Tibial nerve (tissue), 4 donors: Measurements from ENCODE around the gene OSBPL3. TPM values are rescaled to one million over a fixed set of nuclear protein-coding genes. Genes with fewer than 3 reads are reported as not detected.
A peak's percentile ranks its signal among the peaks of the same experiment; 100 is the strongest.

ENCODE experiments used
- DNase-seq, 2 donors: peaks; one replicate each; pipeline ENCODE4 v3.0.0-alpha.2; 2019; ENCODE audit warnings: low spot score in 2 of 2
- H3K27ac ChIP-seq, 4 donors: fragments of 200-600 bp; sonication (generic) in 3 of 4; one replicate each; pipeline ENCODE4 v1.5.1; 2017 to 2019; ENCODE audit warnings: mild to moderate bottlenecking in 1 of 4
- H3K27me3 ChIP-seq, 2 donors: fragments of 200-600 bp; sonication (generic) in 1 of 2; one replicate each; pipeline versions ENCODE4 v1.5.1 to v1.6.0; 2017 to 2019
- H3K36me3 ChIP-seq, 3 donors: fragments of 200-600 bp; sonication (generic); one replicate each; pipeline ENCODE4 v1.5.1; 2018 to 2019
- H3K4me1 ChIP-seq, 4 donors: fragments of 200-600 bp; sonication (generic) in 3 of 4; one replicate each; pipeline ENCODE4 v1.5.1; 2017 to 2019
- H3K4me3 ChIP-seq, 4 donors: fragments of 200-600 bp; sonication (generic) in 3 of 4; one replicate each; pipeline ENCODE4 v1.5.1; 2017 to 2019; ENCODE audit warnings: mild to moderate bottlenecking in 1 of 4, moderate library complexity in 1 of 4
- H3K9me3 ChIP-seq, 4 donors: fragments of 200-600 bp; sonication (generic) in 3 of 4; one replicate each; pipeline ENCODE4 v1.5.1; 2017 to 2019
- EP300 ChIP-seq, 2 donors: sonication (generic); formaldehyde crosslinking; IDR thresholded peaks; one replicate each; pipeline ENCODE4 v1.6.1; 2017; ENCODE audit warnings: antibody characterized with exemption in 2 of 2, mild to moderate bottlenecking in 1 of 2
- POLR2A ChIP-seq, 2 donors: fragments of 450-650 bp; IDR thresholded peaks; one replicate each; pipeline ENCODE4 v1.6.1; 2017; ENCODE audit warnings: antibody characterized with exemption in 2 of 2, mild to moderate bottlenecking in 2 of 2, moderate library complexity in 2 of 2
- WGBS, 2 donors: methylation state at CpG; one replicate each; pipeline ENCODE4 v1.1.5; 2018; 5-methylcytosine and 5-hydroxymethylcytosine counted together
- total RNA-seq, 4 donors: library from RNA; depleted of rRNA; stranded (reverse); fragments of >200 nt; gene quantifications; one replicate each; pipeline ENCODE4 v1.1.0, GENCODE V29; 2016
- TF ChIP-seq, protein P1 (sequence below), 5 experiments: fragments of 200-600 bp in 3 of 5; fragments of 450-650 bp in 2 of 5; sonication (generic) in 3 of 5; IDR thresholded peaks; one replicate each; pipeline ENCODE4 v1.5.1; 2016 to 2019; ENCODE audit warnings: antibody characterized with exemption in 5 of 5, mild to moderate bottlenecking in 3 of 5, moderate library complexity in 2 of 5

Gene OSBPL3
- total RNA-seq, 4 donors from 2014 or later, result 1.6 to 7.3 (median 5.3) TPM

DNA sequence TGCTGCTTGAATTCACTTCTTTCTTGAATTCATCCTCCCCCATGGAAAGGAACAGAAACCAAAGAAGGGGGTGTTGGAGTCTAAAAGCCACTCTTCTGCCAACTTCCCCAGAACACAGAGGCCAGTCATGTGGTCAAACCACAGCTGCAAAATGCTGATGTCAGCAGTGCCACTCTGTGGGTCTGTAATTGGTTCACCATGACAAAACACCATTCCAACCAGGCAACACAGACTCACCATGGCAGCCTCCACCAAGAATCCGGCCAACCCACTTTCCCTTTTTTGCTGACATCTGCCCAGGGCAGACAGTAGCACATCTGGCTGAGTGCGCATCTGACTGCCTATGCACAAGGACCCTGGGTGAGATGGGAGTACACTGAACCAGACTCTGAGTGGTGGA is 16.8 kb downstream of the OSBPL3 start:
- no peaks in the 10 kb centered on the region for H3K9me3 ChIP-seq
- 55 to 85% methylated on average over 2 of the region's 2 CpGs for WGBS, 2 donors
- DNase-seq, result peak in 1 of 2 donors; percentile 59
- no peak overlapping the region for H3K4me3 ChIP-seq
- H3K4me1 ChIP-seq, result no peaks in the 10 kb centered on the region
- peak in 1 of 2 donors; percentile 71 for TF ChIP-seq EP300 (IDR thresholded peaks at IDR 0.05)
- TF ChIP-seq POLR2A (IDR thresholded peaks at IDR 0.05), result no peak
- H3K36me3 ChIP-seq, result no peaks in the 10 kb centered on the region
- H3K27ac ChIP-seq, result peak overlapping the region in 2 of 4 donors; percentile 10 to 72
- no peaks in the 10 kb centered on the region for H3K27me3 ChIP-seq

DNA sequence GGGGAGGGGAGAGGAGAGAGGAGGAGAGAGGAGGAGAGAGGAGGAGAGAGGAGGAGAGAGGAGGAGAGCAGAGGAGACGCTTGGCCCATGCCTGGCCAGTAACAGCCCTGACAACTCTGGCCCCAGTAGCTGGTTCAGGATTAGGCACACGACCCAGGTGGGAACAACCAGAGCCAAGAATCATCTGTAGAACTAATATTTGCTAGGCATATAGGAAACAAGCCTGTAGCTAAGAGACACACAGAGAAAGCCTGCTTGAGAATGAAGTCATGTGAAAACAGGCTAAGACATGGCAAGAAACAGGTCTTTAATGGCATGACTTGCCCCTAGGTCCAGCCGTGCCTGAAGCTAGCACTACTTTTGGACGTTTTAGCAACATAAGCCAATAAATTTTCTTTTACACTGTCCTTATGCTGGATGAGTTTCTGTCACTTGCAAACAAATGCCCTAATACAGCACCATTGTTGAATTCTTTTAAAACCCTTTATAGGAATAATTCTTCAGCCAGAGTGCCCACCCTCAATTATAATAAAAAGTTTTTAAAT is 17.5 kb downstream of the OSBPL3 start:
- H3K4me3 ChIP-seq, result no peak overlapping the region
- no peaks in the 10 kb centered on the region for H3K9me3 ChIP-seq
- TF ChIP-seq POLR2A (IDR thresholded peaks at IDR 0.05) (no peak), EP300 (IDR thresholded peaks at IDR 0.05) (no peak)
- TF ChIP-seq, protein P1, sequence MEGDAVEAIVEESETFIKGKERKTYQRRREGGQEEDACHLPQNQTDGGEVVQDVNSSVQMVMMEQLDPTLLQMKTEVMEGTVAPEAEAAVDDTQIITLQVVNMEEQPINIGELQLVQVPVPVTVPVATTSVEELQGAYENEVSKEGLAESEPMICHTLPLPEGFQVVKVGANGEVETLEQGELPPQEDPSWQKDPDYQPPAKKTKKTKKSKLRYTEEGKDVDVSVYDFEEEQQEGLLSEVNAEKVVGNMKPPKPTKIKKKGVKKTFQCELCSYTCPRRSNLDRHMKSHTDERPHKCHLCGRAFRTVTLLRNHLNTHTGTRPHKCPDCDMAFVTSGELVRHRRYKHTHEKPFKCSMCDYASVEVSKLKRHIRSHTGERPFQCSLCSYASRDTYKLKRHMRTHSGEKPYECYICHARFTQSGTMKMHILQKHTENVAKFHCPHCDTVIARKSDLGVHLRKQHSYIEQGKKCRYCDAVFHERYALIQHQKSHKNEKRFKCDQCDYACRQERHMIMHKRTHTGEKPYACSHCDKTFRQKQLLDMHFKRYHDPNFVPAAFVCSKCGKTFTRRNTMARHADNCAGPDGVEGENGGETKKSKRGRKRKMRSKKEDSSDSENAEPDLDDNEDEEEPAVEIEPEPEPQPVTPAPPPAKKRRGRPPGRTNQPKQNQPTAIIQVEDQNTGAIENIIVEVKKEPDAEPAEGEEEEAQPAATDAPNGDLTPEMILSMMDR (IDR thresholded peaks at IDR 0.05), result no peak
- no peaks in the 10 kb centered on the region for H3K36me3 ChIP-seq
- WGBS, 2 donors, result 78 to 84% methylated on average over 4 of the region's 4 CpGs
- H3K4me1 ChIP-seq, result no peaks in the 10 kb centered on the region
- peak overlapping the region in 2 of 4 donors; percentile 33 to 72 for H3K27ac ChIP-seq
- no peak for DNase-seq
- no peaks in the 10 kb centered on the region for H3K27me3 ChIP-seq

DNA sequence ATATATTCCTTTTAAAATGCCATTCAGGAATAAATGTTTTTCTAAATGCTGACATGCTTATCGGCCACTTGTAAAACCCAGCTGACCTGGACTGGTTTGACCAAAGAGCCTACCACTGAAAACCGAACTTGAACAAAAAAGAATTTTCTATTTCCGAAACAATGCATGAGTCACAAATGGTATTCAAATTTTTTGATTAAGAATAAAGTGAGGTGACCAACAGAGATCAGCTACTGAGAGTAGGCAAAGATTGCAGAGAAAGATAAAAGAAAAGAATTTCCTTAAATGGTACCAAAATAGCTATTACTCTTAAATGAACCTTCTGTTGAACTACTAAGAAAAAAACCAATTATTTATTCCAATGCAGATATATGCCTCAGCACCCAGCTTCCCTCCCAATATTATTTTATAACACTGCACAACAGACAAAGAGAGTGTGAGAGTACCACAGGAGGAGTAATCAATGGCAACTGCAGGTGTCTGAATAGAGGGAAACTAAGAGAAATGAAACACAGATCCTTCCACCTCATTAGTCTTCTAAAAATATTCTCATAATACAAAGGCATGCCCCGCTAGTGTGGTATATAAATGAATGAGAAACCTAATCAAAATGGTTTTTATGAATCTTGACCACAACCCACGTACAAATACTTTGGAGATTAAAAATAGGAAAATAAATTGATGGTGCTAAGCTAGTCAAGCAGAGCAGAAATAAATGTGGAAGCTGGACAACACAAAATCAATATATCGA is 20.1 kb downstream of the OSBPL3 start:
- H3K4me3 ChIP-seq, result no peak overlapping the region
- no peak overlapping the region for H3K27ac ChIP-seq
- no peak for TF ChIP-seq EP300 (IDR thresholded peaks at IDR 0.05)
- TF ChIP-seq, protein P1 (IDR thresholded peaks at IDR 0.05), result no peak
- no peak for TF ChIP-seq POLR2A (IDR thresholded peaks at IDR 0.05)
- 91 to 93% methylated on average over 6 of the region's 6 CpGs for WGBS, 2 donors
- no peaks in the 10 kb centered on the region for H3K4me1 ChIP-seq
- DNase-seq, result no peak
- no peaks in the 10 kb centered on the region for H3K36me3 ChIP-seq
- H3K27me3 ChIP-seq, result no peaks in the 10 kb centered on the region
- no peaks in the 10 kb centered on the region for H3K9me3 ChIP-seq

DNA sequence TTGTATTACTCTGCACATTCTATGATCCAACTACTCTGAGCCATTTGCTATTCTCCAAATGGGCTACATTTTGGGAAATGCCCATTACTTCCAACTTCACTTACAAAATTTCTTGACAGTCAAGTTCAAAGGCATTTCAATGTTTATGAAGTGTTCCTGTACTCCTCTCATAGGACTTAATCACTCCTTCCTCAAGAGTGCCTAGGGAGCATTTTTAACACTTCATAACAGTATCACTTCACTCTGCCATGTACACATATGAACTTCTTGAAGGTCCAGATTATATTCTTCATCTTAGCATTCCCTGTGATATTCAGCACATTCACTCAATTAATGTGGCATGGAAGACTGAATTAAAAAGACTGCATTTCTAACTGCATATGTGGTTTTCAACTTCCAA is 21.6 kb downstream of the OSBPL3 start:
- no peaks in the 10 kb centered on the region for H3K36me3 ChIP-seq
- H3K27ac ChIP-seq, result no peak overlapping the region
- DNase-seq, result no peak
- H3K27me3 ChIP-seq, result no peaks in the 10 kb centered on the region
- no peaks in the 10 kb centered on the region for H3K9me3 ChIP-seq
- no peak overlapping the region for H3K4me3 ChIP-seq
- TF ChIP-seq, protein P1 (IDR thresholded peaks at IDR 0.05), result no peak
- TF ChIP-seq POLR2A (IDR thresholded peaks at IDR 0.05), result no peak
- no peak for TF ChIP-seq EP300 (IDR thresholded peaks at IDR 0.05)
- H3K4me1 ChIP-seq, result no peaks in the 10 kb centered on the region

DNA sequence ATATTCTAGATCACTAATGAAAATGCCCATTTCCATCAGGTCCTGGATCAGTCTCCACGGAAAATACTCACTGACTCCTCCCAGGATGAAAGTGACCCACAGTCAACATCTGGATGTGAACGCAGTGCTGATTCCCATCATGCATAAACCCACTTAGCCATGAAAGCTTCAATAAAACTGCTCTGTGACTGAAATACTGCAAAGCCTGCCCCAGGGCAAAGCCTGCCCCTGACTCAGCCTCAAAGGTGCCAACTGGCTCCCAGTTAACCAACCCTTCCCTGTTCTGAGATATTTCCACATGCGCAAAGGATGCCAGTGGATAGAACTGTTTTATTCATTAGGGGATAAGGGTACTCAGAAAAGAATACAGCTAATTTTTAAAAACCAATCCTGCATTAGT is 24.0 kb downstream of the OSBPL3 start:
- Histone ChIP-seq H3K9me3 (no peaks in the 10 kb centered on the region), H3K4me1 (no peaks in the 10 kb centered on the region), H3K27ac (no peak overlapping the region), H3K27me3 (no peaks in the 10 kb centered on the region), H3K36me3 (no peaks in the 10 kb centered on the region), H3K4me3 (no peak overlapping the region)
- no peak for DNase-seq
- WGBS, 2 donors, result 64 to 87% methylated on average over 3 of the region's 3 CpGs
- TF ChIP-seq, protein P1 (IDR thresholded peaks at IDR 0.05), result no peak
- TF ChIP-seq EP300 (IDR thresholded peaks at IDR 0.05) (no peak), POLR2A (IDR thresholded peaks at IDR 0.05) (no peak)
